Activated CD4-positive, alpha-beta T cell treated with anti-CD3 and anti-CD28 coated beads, Interleukin-2, amount 50 U/mL, for 4 hours (primary cell): ENCODE results near the gene TSPEAR.

Experiments
- DNase-seq, 2 experiments: peaks; one replicate each; pipeline ENCODE4 v3.0.0-alpha.2; 2020

TSPEAR gene

GRCh38 chr21:44456214-44456914 lies 255.0 kb downstream of the TSPEAR start:
- DNase-seq: no peak

DNA sequence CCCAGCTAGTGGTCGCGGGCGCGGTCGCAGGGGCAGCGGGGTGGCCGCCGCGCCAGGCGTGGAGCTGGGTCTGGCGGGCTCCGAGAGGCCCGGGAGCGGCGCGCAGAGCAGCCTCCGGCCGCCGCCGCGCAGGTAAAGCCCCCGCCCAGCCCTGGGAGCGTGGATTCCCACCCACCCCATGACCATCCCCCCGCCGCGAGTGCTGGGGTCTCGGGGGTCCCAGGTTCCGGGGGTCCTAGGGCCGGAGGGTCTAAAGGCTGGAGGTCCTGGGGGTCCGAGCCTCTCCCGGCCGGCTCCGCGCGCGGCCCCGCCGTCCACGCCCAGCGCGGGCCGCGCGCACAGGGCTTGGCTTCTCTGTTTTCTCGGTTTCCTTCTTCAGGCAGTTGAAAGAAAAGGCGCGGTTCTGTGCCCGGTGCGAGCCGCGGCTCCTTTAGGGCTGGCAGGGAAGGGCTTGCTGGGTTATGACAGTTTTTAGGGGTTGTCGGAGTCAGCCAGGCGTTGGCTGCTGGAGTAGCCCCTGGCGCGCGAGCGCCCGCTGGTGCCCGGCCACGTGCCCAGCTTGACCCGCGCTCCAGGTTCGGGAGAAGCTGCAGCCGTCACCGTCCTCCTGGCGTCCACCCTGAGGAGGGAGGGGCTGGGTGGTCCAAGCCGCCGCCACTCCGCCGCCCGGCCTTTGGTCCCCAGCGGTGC lies 255.7 kb downstream of the TSPEAR start:
- DNase-seq: peak in 1 of 2 experiments; percentile 11

GRCh38 chr21:44454747-44455523 lies 256.4 kb downstream of the TSPEAR start, which contains the start of gene LRRC3:
LRRC3 (plus strand) TSS chr21:44455510; CDS start chr21:44456645, 1,135 bp downstream.
- peak; percentile 77 to 83 for DNase-seq

GRCh38 chr21:44454058-44454457 lies 257.3 kb downstream of the TSPEAR start:
- DNase-seq: no peak

DNA sequence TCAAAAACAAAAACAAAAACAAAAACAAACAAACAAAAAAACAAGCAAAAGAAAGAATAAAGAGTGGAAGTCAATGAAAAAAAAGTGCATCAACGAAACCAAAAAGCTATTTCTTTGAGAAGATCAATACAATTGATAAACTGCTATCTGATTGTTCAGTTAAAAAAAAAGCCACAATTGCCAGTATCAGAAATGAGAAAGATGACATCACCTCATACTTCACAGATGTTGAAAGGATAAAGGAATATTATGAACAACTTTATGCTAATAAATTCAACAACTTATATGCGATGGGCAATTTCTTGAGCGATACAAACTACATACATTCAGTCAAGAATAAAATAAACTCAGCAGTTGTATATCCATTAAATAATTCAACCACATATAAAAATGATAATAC lies 258.3 kb downstream of the TSPEAR start:
- DNase-seq: no peak

DNA sequence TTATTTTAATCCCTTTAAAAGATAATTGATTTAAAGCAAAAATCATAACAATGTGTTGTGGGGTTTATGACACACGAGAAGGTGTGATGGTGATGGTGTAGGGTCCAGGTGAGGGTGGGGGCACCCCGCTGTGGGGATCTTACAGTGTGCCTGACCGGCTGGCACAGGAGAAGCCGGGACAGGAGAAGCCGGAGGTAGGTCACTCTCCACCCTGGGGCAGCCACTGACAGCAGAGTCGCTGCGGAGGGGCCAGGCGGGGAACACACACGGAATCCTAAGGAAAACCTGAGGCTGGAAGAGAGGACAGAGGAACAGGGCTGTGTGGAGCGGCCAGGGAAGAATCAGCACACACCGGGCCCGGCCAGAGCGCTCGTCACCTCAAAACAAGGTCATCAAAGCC lies 260.4 kb downstream of the TSPEAR start:
- DNase-seq: no peak

DNA sequence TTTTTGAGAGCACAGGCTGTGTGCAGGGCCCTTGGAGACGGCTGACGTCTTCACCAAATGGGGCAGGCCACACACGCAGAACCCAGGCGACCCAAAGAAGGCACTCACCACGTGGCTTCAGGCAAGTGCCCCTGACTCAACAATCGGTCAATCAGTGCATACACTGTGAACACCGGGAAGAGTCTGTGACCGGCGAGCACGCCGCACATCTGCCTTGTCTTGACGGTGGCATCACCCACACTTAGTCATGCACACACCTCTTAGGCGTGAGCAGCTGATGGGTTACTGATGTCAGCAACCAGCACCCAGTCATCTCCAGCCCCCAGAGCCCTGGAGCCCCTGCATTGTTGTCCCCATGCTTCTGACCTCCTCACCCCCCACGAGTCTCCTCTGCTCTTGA lies 261.0 kb downstream of the TSPEAR start:
- no peak for DNase-seq

- DNase-seq: no peak
Observed at GRCh38 chr21:44449473-44450363, 261.7 kb downstream of the TSPEAR start.

GRCh38 chr21:44448651-44449131 lies 262.7 kb downstream of the TSPEAR start:
- DNase-seq: no peak
